OCI-LY3 (cell line): Measurements from ENCODE around the gene PARD3B.

ENCODE experiments used
- H2AFZ ChIP-seq: fragments of 200-600, 300-600 bp; shearing (Covaris generic); 2 replicates; pipeline ENCODE4 v1.6.0; 2014; ENCODE audit warnings: antibody characterized with exemption, low read depth, low read length
- H3K27ac ChIP-seq: fragments of 200-600, 300-600 bp; sonication (generic); 2 replicates; pipeline ENCODE4 v1.5.1; 2014; ENCODE audit warnings: mild to moderate bottlenecking, low read length, moderate library complexity, mixed read lengths
- H3K27me3 ChIP-seq: fragments of 200-600, 300-600 bp; sonication (generic); 2 replicates; pipeline ENCODE4 v1.6.1; 2014; ENCODE audit warnings: low read depth, low read length, mixed read lengths
- H3K36me3 ChIP-seq: fragments of 200-600, 300-600 bp; sonication (generic); replicated peaks from 2 replicates; pipeline ENCODE3; 2014; ENCODE audit warnings: low read depth, low read length, mixed read lengths
- H3K4me1 ChIP-seq: fragments of 300-600, 200-600 bp; sonication (generic); 2 replicates; pipeline ENCODE4 v1.6.1; 2014; ENCODE audit warnings: low read length, mixed read lengths
- H3K4me2 ChIP-seq: fragments of 200-600, 300-600 bp; sonication (generic); 2 replicates; pipeline ENCODE4 v1.6.1; 2014; ENCODE audit warnings: low read length, mixed read lengths
- H3K4me3 ChIP-seq: fragments of 300-600, 200-600 bp; sonication (generic); 2 replicates; pipeline ENCODE4 v1.5.1; 2014; ENCODE audit warnings: antibody characterized with exemption, mild to moderate bottlenecking, low read length, moderate library complexity
- H3K79me2 ChIP-seq: fragments of 300-600, 200-600 bp; shearing (Covaris generic); 2 replicates; pipeline ENCODE4 v1.6.1; 2014; ENCODE audit warnings: mild to moderate bottlenecking, low read length, mixed read lengths
- H3K9ac ChIP-seq: fragments of 300-600, 200-600 bp; shearing (Covaris generic); 2 replicates; pipeline ENCODE4 v1.6.0; 2014; ENCODE audit warnings: mild to moderate bottlenecking, low read length, moderate library complexity
- H3K9me3 ChIP-seq: fragments of 200-600, 300-600 bp; shearing (Covaris generic); 2 replicates; pipeline ENCODE4 v1.6.1; 2014; ENCODE audit warnings: low read length, mixed read lengths; ENCODE audit not compliant: insufficient read depth
- H4K20me1 ChIP-seq: fragments of 200-600, 300-600 bp; sonication (generic); 2 replicates; pipeline ENCODE4 v1.6.1; 2016; ENCODE audit warnings: low read length, mixed read lengths; ENCODE audit not compliant: insufficient read depth
- CTCF ChIP-seq: fragments of 200-600, 300-600 bp; sonication (generic); IDR thresholded peaks from 2 replicates; pipeline ENCODE4 v1.5.1; 2014; ENCODE audit warnings: antibody characterized with exemption, low read length, low read depth
- EZH2phosphoT487 ChIP-seq: fragments of 200-600 bp; shearing (Covaris generic); IDR thresholded peaks from 2 replicates; pipeline ENCODE4 v1.6.1; 2018; ENCODE audit warnings: antibody characterized with exemption, mixed run types, low read depth

The PARD3B gene

GRCh38 chr2:205619600-205619999 lies 1074.3 kb downstream of the PARD3B start:
- Histone ChIP-seq H3K36me3 (no peaks in the 10 kb centered on the region), H3K4me3 (no peak overlapping the region), H3K27ac (no peak overlapping the region), H3K27me3 (no peaks in the 10 kb centered on the region), H3K79me2 (no peaks in the 10 kb centered on the region), H3K9me3 (no peaks in the 10 kb centered on the region), H3K9ac (no peak overlapping the region), H4K20me1 (no peaks in the 10 kb centered on the region), H3K4me1 (no peaks in the 10 kb centered on the region), H3K4me2 (no peak overlapping the region), H2AFZ (no peak overlapping the region)
- TF ChIP-seq EZH2phosphoT487 = no peak
- TF ChIP-seq CTCF = no peak

- Histone ChIP-seq H3K9ac (no peak overlapping the region), H3K4me1 (no peaks in the 10 kb centered on the region), H3K9me3 (no peaks in the 10 kb centered on the region), H4K20me1 (no peaks in the 10 kb centered on the region), H3K79me2 (no peaks in the 10 kb centered on the region), H3K27me3 (no peaks in the 10 kb centered on the region), H3K4me3 (no peak overlapping the region), H3K4me2 (no peak overlapping the region), H3K27ac (no peak overlapping the region), H3K36me3 (no peaks in the 10 kb centered on the region), H2AFZ (no peak overlapping the region)
- TF ChIP-seq CTCF (no peak), EZH2phosphoT487 (no peak)
Measured at GRCh38 chr2:205627085-205627484, 1081.8 kb downstream of the PARD3B start.

- H3K9ac ChIP-seq = no peak overlapping the region
- TF ChIP-seq EZH2phosphoT487 = no peak
- TF ChIP-seq CTCF = no peak
- no peak overlapping the region for H3K4me3 ChIP-seq
- no peaks in the 10 kb centered on the region for H3K27me3 ChIP-seq
- H3K36me3 ChIP-seq = no peaks in the 10 kb centered on the region
- H3K9me3 ChIP-seq = no peaks in the 10 kb centered on the region
- H3K4me1 ChIP-seq = no peaks in the 10 kb centered on the region
- H4K20me1 ChIP-seq = no peaks in the 10 kb centered on the region
- H3K27ac ChIP-seq = no peak overlapping the region
- H2AFZ ChIP-seq = no peak overlapping the region
- H3K79me2 ChIP-seq = no peaks in the 10 kb centered on the region
- no peak overlapping the region for H3K4me2 ChIP-seq
Measured at GRCh38 chr2:205628422-205628821, 1083.1 kb downstream of the PARD3B start.

- H3K27me3 ChIP-seq = no peaks in the 10 kb centered on the region
- no peaks in the 10 kb centered on the region for H4K20me1 ChIP-seq
- H3K36me3 ChIP-seq = no peaks in the 10 kb centered on the region
- TF ChIP-seq CTCF = no peak
- no peak for TF ChIP-seq EZH2phosphoT487
- no peak overlapping the region for H3K27ac ChIP-seq
- no peak overlapping the region for H2AFZ ChIP-seq
- no peaks in the 10 kb centered on the region for H3K4me1 ChIP-seq
- no peaks in the 10 kb centered on the region for H3K9me3 ChIP-seq
- no peak overlapping the region for H3K4me3 ChIP-seq
- H3K4me2 ChIP-seq = no peak overlapping the region
- no peak overlapping the region for H3K9ac ChIP-seq
- no peaks in the 10 kb centered on the region for H3K79me2 ChIP-seq
Measured at GRCh38 chr2:205629091-205629776, 1084.0 kb downstream of the PARD3B start.
